ENCODE results near the gene KLHL29.
"Not testable (repeated sequence)": the region's sequence is repeated elsewhere in the genome, so short reads cannot be mapped to it uniquely, and the experiment has no call there.

Gene KLHL29

DNA sequence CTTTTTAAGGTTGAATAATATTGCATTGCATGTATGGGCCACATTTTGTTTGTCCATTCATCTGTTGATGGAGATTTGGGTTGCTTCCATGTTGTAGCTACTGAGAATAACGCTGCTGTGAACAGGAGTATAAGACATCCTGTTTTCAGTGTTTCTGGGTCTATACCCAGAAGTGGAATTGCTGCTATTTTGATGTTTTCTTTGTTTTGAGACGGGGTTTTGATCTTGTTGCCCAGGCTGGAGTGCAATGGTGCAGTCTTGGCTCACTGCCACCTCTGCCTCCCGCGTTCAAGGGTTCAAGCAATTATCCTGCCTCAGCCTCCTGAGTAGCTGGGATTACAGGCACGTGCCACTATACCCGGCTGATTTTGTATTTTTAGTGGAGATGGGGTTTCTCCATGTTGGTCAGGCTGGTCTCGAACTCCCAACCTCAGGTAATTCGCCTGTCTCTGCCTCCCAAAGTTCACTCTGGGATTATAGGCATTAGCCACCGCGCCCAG is 6.3 kb downstream of the KLHL29 start:
- in situ Hi-C loops (cut with MboI; ENCODE audit: low sequenced_read_pairs); H3K4me3 ChIP-seq; DNase-seq (ENCODE audit: low spot score in 2 of 2); H3K4me1 ChIP-seq; H3K9me3 ChIP-seq; H3K36me3 ChIP-seq (replicated peaks): not testable (repeated sequence)
- peaks cover 11% of the 10 kb centered on the region for H3K27me3 ChIP-seq (ENCODE audit: low read depth)

DNA sequence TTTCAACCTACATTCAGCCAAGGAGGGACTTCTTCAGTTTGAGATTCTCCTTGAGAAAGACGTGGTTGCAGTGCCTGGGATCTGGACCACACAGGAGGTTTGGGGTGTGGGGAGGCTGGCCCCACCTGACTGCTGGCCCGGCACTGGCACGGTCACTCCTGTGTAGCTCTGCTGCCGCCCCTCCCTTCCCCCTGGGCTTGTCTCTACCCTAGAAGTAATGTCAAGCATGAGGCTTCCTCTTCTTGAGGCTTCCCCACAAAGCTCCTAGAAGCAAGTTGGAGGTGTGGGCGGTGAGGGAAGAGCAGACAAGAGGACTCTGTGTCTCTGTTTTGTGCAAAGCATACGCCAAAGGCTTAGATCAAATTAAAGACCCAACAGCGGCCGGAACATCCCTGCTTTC is 8.7 kb downstream of the KLHL29 start:
- in situ Hi-C loops (cut with MboI; ENCODE audit: low sequenced_read_pairs): no loop called here
- H3K4me3 ChIP-seq: no peak overlapping the region

DNA sequence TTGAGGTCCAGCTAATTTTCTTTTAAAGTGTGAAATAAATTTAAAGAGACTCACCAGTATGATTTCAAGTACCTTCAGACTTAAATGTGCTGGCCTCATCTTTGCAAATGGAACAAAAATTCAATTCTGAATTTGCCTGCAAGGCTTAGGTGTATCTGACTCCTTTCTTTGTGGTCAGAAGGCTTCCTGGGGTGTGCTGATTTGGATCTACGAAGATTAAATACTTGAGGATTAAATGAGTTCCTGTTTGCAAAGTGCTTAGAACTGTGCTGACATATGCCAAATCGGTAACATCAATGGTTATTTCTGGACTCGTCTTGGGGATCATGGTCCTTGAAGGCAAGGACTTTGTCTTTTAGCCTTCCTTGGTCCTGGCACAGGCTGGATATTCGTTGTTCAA is 9.7 kb downstream of the KLHL29 start:
- Histone ChIP-seq H3K36me3 (replicated peaks) (no peaks in the 10 kb centered on the region), H3K4me1 (no peaks in the 10 kb centered on the region), H3K27me3 (ENCODE audit: low read depth) (no peaks in the 10 kb centered on the region; the same call in 1 of the 2 replicates), H3K9me3 (no peaks in the 10 kb centered on the region), H3K4me3 (no peak overlapping the region)
- DNase-seq (ENCODE audit: low spot score in 2 of 2): no peak
- in situ Hi-C loops (cut with MboI; ENCODE audit: low sequenced_read_pairs): no loop called here

More for the DNA sequence above, 8.7 kb downstream of the KLHL29 start:
- H3K27me3 ChIP-seq (ENCODE audit: low read depth): no peaks in the 10 kb centered on the region; the same call in 1 of the 2 replicates
- no peaks in the 10 kb centered on the region for H3K4me1 ChIP-seq
- no peak for DNase-seq (ENCODE audit: low spot score in 2 of 2)
- no peaks in the 10 kb centered on the region for H3K36me3 ChIP-seq (replicated peaks)
- no peaks in the 10 kb centered on the region for H3K9me3 ChIP-seq

DNA sequence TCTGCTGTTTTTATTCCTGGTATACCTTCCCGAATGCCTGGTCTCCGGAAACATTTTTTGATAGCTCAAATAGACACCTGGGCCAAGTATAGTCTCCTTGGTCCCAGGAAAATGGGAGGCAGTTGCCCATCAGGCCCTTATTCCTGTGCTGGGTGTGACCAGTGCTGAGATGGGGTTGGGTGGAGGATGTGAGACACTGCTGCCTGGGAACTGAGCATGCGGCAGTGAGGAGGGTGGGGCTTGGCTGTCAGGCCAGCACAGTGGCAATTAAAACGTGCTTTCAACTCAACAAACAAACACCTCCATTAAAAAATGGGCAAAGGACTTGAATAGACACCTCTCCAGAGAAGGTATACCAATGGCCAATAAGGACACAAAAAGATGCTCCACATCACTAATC is 12.5 kb downstream of the KLHL29 start:
- no peak overlapping the region for H3K4me3 ChIP-seq
- in situ Hi-C loops (cut with MboI; ENCODE audit: low sequenced_read_pairs): no loop called here
- H3K27me3 ChIP-seq (ENCODE audit: low read depth): no peaks in the 10 kb centered on the region
- DNase-seq (ENCODE audit: low spot score in 2 of 2): no peak
- no peaks in the 10 kb centered on the region for H3K9me3 ChIP-seq
- no peaks in the 10 kb centered on the region for H3K4me1 ChIP-seq
- H3K36me3 ChIP-seq (replicated peaks): no peaks in the 10 kb centered on the region

DNA sequence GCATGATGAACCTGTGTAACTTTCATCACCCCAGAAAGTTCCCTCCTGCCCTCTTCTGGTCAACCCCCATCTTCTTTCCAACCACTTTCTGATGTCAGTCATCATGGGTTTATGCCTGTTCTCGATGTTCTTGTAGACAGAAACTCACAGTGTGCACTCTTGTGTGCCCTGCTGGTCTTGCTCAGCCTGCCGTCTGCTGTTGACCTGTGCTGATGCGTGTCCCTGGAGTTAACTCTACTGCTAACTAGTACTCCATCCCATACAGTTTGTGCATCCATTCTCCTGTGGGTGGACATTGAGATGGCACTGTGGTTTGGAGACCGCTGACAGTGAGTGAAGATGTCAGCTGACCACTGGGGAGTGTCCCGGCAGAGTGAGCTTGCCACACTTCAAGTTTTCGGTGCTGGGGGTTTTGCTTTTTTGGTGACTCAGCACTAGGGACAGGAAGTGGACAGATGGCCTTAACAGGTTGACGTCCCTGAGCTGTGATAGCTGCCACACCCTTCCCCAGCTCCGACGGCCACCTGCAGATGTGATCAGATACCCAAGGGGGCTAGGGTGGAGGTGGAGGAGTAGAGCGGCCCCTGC is 14.8 kb downstream of the KLHL29 start:
- Histone ChIP-seq H3K27me3 (ENCODE audit: low read depth) (no peaks in the 10 kb centered on the region), H3K4me1 (peaks cover 10% of the 10 kb centered on the region), H3K9me3 (no peaks in the 10 kb centered on the region), H3K4me3 (no peak overlapping the region), H3K36me3 (replicated peaks) (no peaks in the 10 kb centered on the region)
- in situ Hi-C loops (cut with MboI; ENCODE audit: low sequenced_read_pairs): no loop called here
- no peak for DNase-seq (ENCODE audit: low spot score in 2 of 2)

DNA sequence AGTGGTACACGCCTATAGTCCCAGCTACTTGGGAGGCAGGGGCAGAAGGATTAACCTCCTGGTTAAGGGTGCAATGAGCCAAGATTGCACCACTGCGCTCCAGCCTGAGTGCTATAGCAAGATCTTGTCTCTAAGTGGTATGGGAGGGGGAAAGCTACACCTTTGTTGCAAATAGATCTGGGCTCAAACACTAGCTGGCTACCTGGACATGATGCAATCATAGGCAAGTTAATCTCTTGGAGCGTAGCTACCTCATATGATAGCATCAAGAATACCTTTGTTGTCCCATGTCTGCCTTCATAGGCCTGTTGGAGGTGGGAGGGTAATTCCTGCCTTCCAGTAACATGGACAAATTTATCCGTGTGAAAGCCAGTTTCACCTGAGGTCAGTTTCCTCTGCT is 15.7 kb downstream of the KLHL29 start:
- Histone ChIP-seq H3K4me3 (no peak overlapping the region), H3K4me1 (peaks cover 10% of the 10 kb centered on the region), H3K9me3 (no peaks in the 10 kb centered on the region), H3K36me3 (replicated peaks) (no peaks in the 10 kb centered on the region), H3K27me3 (ENCODE audit: low read depth) (no peaks in the 10 kb centered on the region)
- in situ Hi-C loops (cut with MboI; ENCODE audit: low sequenced_read_pairs): no loop called here
- DNase-seq (ENCODE audit: low spot score in 2 of 2): no peak

DNA sequence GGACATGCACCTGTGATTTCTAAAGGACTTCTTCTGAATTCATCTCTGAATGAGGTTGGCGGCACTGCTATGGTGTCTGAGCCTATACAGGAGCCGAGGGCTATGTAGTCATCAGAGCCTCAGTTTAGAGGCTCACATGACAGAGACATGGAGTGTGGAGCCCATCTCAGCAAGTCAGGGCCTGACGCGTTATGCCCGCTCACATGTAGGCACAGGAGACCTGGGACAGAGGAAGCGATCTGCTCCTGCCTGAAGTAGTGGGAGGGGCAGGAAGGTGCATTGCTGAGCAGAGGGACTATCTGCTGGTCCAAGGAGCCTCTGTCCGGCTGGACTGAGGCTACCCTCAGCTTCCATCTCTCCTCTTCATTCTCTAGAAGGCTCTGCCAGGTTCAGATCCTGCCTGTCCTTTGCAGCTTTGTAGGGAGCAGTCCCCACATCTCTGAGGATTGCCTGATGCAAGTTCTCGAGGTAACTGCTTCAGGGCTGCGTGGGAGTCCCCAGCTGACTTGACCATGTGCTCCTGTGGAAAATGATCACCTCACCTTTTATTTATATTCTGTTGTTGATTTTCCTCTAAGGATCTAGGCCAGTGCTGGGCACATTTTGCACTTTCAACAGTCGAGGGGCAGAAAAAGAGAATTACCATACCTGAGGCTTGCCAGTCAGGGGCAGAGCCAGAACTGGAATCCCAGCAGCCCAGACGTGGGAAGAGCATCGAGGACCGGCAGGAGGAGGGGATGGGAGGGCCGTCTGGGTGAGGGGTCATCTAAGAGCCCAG is 16.6 kb downstream of the KLHL29 start:
- DNase-seq (ENCODE audit: low spot score in 2 of 2): no peak
- Histone ChIP-seq H3K27me3 (ENCODE audit: low read depth) (no peaks in the 10 kb centered on the region), H3K4me3 (no peak overlapping the region), H3K36me3 (replicated peaks) (no peaks in the 10 kb centered on the region), H3K4me1 (peaks cover 10% of the 10 kb centered on the region), H3K9me3 (no peaks in the 10 kb centered on the region)
- in situ Hi-C loops (cut with MboI; ENCODE audit: low sequenced_read_pairs): no loop called here

DNA sequence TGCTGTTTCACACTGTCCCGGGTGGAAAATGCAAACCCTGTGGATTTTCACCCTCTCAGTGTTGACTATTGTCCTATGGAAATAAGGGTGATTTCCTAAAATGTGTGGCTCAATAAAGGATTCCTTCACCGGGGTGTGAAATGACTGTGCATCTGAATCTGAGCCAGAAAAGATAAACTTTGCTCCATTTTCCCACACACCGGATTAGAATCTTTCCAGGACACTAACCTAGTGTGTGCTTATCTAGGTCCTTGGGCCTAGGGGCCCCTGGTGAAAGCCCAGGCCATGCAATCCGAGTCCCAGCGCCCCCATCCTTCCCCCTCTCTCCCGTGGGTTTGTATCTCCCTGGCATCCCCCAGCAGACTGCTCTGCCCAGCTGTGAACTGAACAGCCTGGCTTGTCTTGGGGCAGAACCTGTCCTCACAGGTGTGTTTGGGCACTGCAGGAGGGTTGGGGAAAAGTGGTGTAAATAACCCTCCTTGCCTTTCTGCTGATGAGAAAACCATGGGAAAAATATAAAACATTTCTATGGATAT is 17.3 kb downstream of the KLHL29 start:
- Histone ChIP-seq H3K9me3 (no peaks in the 10 kb centered on the region), H3K4me1 (peaks cover 10% of the 10 kb centered on the region), H3K4me3 (no peak overlapping the region), H3K27me3 (ENCODE audit: low read depth) (no peaks in the 10 kb centered on the region), H3K36me3 (replicated peaks) (no peaks in the 10 kb centered on the region)
- no peak for DNase-seq (ENCODE audit: low spot score in 2 of 2)
- in situ Hi-C loops (cut with MboI; ENCODE audit: low sequenced_read_pairs): no loop called here

DNA sequence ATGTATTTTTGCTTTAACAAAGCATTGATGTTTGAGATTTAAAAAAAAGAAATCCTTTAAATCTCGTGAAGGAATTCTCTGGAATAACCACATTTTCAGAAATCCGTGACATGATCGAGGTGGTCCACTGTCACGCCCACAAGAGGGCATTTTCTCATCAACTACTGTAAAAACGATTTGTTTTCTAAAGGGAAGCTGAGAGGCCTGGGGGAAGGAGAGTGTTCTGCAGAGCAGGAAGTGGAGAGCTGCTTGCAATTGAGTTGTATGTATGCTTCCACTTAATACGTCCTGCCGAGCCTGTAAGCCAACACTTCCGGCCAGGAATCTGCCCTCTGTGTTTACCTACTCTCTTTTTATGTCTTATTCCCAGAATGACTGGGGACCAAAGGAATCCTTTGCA is 19.4 kb downstream of the KLHL29 start:
- Histone ChIP-seq H3K36me3 (replicated peaks) (no peaks in the 10 kb centered on the region), H3K4me1 (peaks cover 10% of the 10 kb centered on the region), H3K9me3 (no peaks in the 10 kb centered on the region), H3K27me3 (ENCODE audit: low read depth) (no peaks in the 10 kb centered on the region), H3K4me3 (no peak overlapping the region)
- peak; percentile 51 to 62 for DNase-seq (ENCODE audit: low spot score in 2 of 2)
- in situ Hi-C loops (cut with MboI; ENCODE audit: low sequenced_read_pairs): no loop called here

DNA sequence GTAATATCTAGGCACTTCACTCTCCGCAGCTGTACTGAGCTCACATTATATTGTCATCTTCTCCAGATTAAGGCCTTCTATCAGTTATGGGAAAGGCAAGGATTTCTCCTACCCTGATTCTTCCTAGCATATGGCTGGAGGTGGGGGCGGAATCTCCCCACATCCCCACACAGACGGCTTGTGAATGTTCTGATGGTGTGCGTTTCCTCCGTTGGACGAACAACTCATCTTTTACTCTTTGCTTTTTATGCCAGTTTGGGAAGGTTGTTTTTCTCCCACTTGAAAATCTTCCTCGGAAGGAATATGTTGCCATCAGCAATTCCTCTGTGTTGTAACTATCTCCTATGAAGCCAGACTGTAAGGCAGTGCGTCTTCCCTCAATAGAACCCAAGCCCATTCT is 24.3 kb downstream of the KLHL29 start:
- in situ Hi-C loops (cut with MboI; ENCODE audit: low sequenced_read_pairs): no loop called here
- Histone ChIP-seq H3K4me3 (no peak overlapping the region), H3K9me3 (no peaks in the 10 kb centered on the region), H3K36me3 (replicated peaks) (no peaks in the 10 kb centered on the region), H3K27me3 (ENCODE audit: low read depth) (no peaks in the 10 kb centered on the region), H3K4me1 (peaks cover 4% of the 10 kb centered on the region)
- DNase-seq (ENCODE audit: low spot score in 2 of 2): no peak

DNA sequence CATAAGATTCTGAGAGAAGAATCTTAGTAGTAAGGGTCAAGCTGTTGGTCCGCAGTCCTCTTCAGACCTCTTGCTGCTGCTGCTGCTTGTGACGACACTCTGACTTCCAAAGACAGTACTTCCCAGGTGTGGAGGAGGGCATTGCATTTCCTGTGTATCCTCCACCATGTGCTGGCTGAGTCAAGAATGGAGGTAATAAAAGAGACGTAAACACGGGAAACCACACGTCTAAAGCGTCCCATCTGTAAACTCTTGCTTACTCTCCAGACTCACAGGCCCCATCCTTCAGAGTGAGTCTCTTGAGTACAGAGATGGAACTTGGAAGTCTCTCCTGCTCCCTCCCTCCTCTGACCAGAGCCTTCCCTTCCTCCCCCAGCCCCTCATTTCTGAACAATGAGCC is 25.6 kb downstream of the KLHL29 start:
- Histone ChIP-seq H3K9me3 (no peaks in the 10 kb centered on the region), H3K4me3 (no peak overlapping the region), H3K36me3 (replicated peaks) (no peaks in the 10 kb centered on the region), H3K27me3 (ENCODE audit: low read depth) (no peaks in the 10 kb centered on the region), H3K4me1 (no peaks in the 10 kb centered on the region)
- in situ Hi-C loops (cut with MboI; ENCODE audit: low sequenced_read_pairs): no loop called here
- no peak for DNase-seq (ENCODE audit: low spot score in 2 of 2)

DNA sequence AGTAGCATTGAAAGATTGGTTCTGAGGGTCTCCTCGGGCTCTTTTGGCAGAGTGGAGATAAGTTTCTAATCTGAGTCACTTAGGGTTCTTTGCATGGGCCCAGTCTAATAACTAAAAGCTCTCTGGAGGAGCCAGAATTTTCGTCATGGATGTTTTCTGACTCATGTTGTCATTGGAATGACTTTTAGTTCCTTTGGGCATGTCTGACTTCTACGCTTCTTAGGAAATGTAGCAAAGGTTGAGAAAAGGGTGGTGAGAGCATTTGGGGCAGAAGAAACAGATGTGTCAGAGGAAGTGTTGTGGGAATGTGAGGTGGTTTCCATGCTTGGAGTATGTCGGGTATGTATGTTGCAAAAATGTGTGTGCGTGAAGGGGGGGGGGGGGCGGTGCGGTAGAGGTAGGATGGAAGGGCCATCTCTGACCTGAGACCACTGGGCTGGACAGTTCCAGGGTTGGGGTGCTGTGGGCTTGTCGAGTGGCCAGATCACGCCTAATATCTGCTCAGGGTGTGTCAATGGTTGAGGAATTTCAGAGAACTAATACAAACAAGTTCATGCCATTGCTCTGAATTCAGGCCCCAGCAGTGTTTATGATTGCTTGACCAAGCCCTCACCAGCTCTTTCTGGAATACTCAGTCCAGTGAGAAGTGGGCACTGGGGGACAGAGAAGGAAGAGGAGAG is 26.9 kb downstream of the KLHL29 start:
- Histone ChIP-seq H3K27me3 (ENCODE audit: low read depth) (no peaks in the 10 kb centered on the region), H3K9me3 (no peaks in the 10 kb centered on the region), H3K36me3 (replicated peaks) (no peaks in the 10 kb centered on the region), H3K4me3 (no peak overlapping the region), H3K4me1 (no peaks in the 10 kb centered on the region)
- in situ Hi-C loops (cut with MboI; ENCODE audit: low sequenced_read_pairs): no loop called here
- DNase-seq (ENCODE audit: low spot score in 2 of 2): no peak

DNA sequence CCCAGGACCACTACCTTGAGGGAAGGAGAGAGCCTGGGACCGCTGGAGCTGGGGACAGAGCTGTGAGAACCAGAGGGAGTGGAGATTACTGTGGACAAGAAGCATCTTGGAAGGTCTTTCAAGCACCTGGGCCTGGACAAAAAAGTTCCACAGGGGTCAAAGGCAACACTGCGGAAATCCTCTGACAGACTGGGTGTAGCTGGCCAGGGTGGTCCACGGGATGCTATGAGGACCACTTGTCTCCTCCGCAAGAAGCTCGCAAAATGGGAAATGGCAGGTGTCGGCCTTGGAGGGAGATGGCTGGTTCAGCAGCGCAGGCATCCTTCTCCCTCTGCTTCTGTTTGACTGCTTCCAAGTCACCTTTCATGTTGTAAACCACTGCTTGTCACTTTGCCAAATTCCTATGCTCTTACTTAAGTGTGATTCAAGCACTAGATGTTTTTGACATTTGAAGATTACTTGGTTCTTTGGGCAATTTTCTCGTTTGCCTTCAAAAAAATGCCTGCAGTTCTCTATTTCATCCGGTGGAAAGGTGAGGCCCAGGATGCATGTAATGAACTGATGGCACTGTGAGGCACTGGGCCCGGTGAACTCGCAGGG is 27.7 kb downstream of the KLHL29 start:
- no peaks in the 10 kb centered on the region for H3K9me3 ChIP-seq
- no peak overlapping the region for H3K4me3 ChIP-seq
- in situ Hi-C loops (cut with MboI; ENCODE audit: low sequenced_read_pairs): no loop called here
- no peak for DNase-seq (ENCODE audit: low spot score in 2 of 2)
- H3K4me1 ChIP-seq: no peaks in the 10 kb centered on the region
- no peaks in the 10 kb centered on the region for H3K36me3 ChIP-seq (replicated peaks)
- H3K27me3 ChIP-seq (ENCODE audit: low read depth): no peaks in the 10 kb centered on the region

DNA sequence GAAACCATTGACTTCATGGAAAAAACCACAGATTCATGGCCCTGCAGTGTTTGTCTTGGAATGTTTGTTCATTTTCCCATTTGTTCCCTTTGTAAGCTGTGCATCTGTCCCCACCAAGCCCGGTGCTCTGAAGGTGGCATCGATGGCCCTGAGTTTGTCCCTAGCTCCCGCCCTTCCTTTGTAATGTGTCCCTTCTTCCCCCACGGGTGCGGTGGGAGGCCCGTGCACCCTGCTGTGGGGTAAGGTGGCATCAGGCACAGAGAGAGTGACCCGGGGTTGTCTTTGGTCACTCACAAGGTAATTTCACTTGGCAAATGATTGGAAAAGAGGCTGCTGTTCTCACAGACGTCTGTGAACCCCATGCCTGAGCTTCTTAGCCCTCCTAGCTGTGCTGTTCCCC is 28.7 kb downstream of the KLHL29 start:
- Histone ChIP-seq H3K4me3 (no peak overlapping the region), H3K36me3 (replicated peaks) (no peaks in the 10 kb centered on the region), H3K9me3 (no peaks in the 10 kb centered on the region), H3K27me3 (ENCODE audit: low read depth) (no peaks in the 10 kb centered on the region), H3K4me1 (no peaks in the 10 kb centered on the region)
- no peak for DNase-seq (ENCODE audit: low spot score in 2 of 2)
- in situ Hi-C loops (cut with MboI; ENCODE audit: low sequenced_read_pairs): no loop called here
